Stimulated activated effector memory CD8-positive, alpha-beta T cell treated with anti-CD3 and anti-CD28 coated beads, Interleukin-12 subunit alpha, Interleukin-12 subunit beta, amount 100 ng/mL, for 72 hours (primary cell): ENCODE data around the gene RYR3.

ENCODE experiments used
- ATAC-seq: fragments of 150-1000 bp; cut with Tn5 transposase; 2 replicates; pipeline ENCODE4 v1.10.0; 2021
- DNase-seq, 2 donors: peaks; one replicate each; pipeline ENCODE4 v3.0.0; 2021 to 2022; ENCODE audit warnings: low spot score in 2 of 2
- H3K27ac Mint-ChIP-seq: one replicate; pipeline ENCODE4 v1.8.0; 2022; ENCODE audit warnings: mild to moderate bottlenecking, mixed read lengths
- H3K36me3 Mint-ChIP-seq: one replicate; pipeline ENCODE4 v1.8.0; 2022; ENCODE audit warnings: mild to moderate bottlenecking, mixed read lengths
- H3K4me1 Mint-ChIP-seq: one replicate; pipeline ENCODE4 v1.8.0; 2022; ENCODE audit warnings: mixed read lengths
- H3K4me3 Mint-ChIP-seq: one replicate; pipeline ENCODE4 v1.8.0; 2022; ENCODE audit warnings: mild to moderate bottlenecking, mixed read lengths
- H3K9me3 Mint-ChIP-seq: one replicate; pipeline ENCODE4 v1.8.0; 2022; ENCODE audit warnings: mixed read lengths

Gene RYR3

GRCh38 chr15:33662014-33662413 lies 351.2 kb downstream of the RYR3 start:
- no peak for ATAC-seq
- H3K27ac Mint-ChIP-seq = no peak overlapping the region
- no peaks in the 10 kb centered on the region for H3K36me3 Mint-ChIP-seq

GRCh38 chr15:33664947-33665346 lies 354.2 kb downstream of the RYR3 start:
- H3K27ac Mint-ChIP-seq = no peak overlapping the region
- ATAC-seq (no peak), DNase-seq (no peak)
- no peaks in the 10 kb centered on the region for H3K9me3 Mint-ChIP-seq
- H3K4me3 Mint-ChIP-seq = no peak overlapping the region
- no peaks in the 10 kb centered on the region for H3K4me1 Mint-ChIP-seq
- H3K36me3 Mint-ChIP-seq = no peaks in the 10 kb centered on the region

More at GRCh38 chr15:33662014-33662413, 351.2 kb downstream of the RYR3 start:
- Mint-ChIP-seq H3K9me3 (no peaks in the 10 kb centered on the region), H3K4me3 (no peak overlapping the region), H3K4me1 (no peaks in the 10 kb centered on the region)
- DNase-seq = no peak

- H3K36me3 Mint-ChIP-seq = no peaks in the 10 kb centered on the region
These were observed 359.8 kb downstream of the RYR3 start for GRCh38 chr15:33670567-33670966.

GRCh38 chr15:33671456-33671855 lies 360.7 kb downstream of the RYR3 start:
- H3K36me3 Mint-ChIP-seq = no peaks in the 10 kb centered on the region
- DNase-seq (no peak), ATAC-seq (no peak)
- H3K4me1 Mint-ChIP-seq = no peaks in the 10 kb centered on the region
- H3K27ac Mint-ChIP-seq = no peak overlapping the region
- no peaks in the 10 kb centered on the region for H3K9me3 Mint-ChIP-seq
- no peak overlapping the region for H3K4me3 Mint-ChIP-seq

More at GRCh38 chr15:33670567-33670966, 359.8 kb downstream of the RYR3 start:
- Mint-ChIP-seq H3K27ac (no peak overlapping the region), H3K4me3 (no peak overlapping the region), H3K9me3 (no peaks in the 10 kb centered on the region), H3K4me1 (no peaks in the 10 kb centered on the region)
- ATAC-seq (no peak), DNase-seq (no peak)

- ATAC-seq = no peak
- no peaks in the 10 kb centered on the region for H3K4me1 Mint-ChIP-seq
- no peak overlapping the region for H3K4me3 Mint-ChIP-seq
- no peaks in the 10 kb centered on the region for H3K9me3 Mint-ChIP-seq
- H3K27ac Mint-ChIP-seq = no peak overlapping the region
- no peak for DNase-seq
- H3K36me3 Mint-ChIP-seq = no peaks in the 10 kb centered on the region
These were observed 364.5 kb downstream of the RYR3 start for GRCh38 chr15:33675246-33675645.

GRCh38 chr15:33677238-33677830 lies 366.6 kb downstream of the RYR3 start:
- ATAC-seq (no peak), DNase-seq (no peak)
- Mint-ChIP-seq H3K4me1 (no peaks in the 10 kb centered on the region), H3K9me3 (no peaks in the 10 kb centered on the region), H3K4me3 (no peak overlapping the region), H3K27ac (no peak overlapping the region), H3K36me3 (no peaks in the 10 kb centered on the region)

GRCh38 chr15:33678176-33678575 lies 367.4 kb downstream of the RYR3 start:
- H3K4me1 Mint-ChIP-seq = no peaks in the 10 kb centered on the region
- H3K27ac Mint-ChIP-seq = no peak overlapping the region
- ATAC-seq (no peak), DNase-seq (no peak)
- H3K9me3 Mint-ChIP-seq = no peaks in the 10 kb centered on the region
- H3K36me3 Mint-ChIP-seq = no peaks in the 10 kb centered on the region
- H3K4me3 Mint-ChIP-seq = no peak overlapping the region

- no peak overlapping the region for H3K27ac Mint-ChIP-seq
- DNase-seq (no peak), ATAC-seq (no peak)
- H3K4me1 Mint-ChIP-seq = no peaks in the 10 kb centered on the region
- H3K36me3 Mint-ChIP-seq = no peaks in the 10 kb centered on the region
- no peak overlapping the region for H3K4me3 Mint-ChIP-seq
- no peaks in the 10 kb centered on the region for H3K9me3 Mint-ChIP-seq
These were observed 367.8 kb downstream of the RYR3 start for GRCh38 chr15:33678602-33679001.

- Mint-ChIP-seq H3K4me3 (no peak overlapping the region), H3K36me3 (no peaks in the 10 kb centered on the region), H3K9me3 (no peaks in the 10 kb centered on the region), H3K27ac (no peak overlapping the region), H3K4me1 (no peaks in the 10 kb centered on the region)
- DNase-seq (no peak), ATAC-seq (no peak)
These were observed 368.3 kb downstream of the RYR3 start for GRCh38 chr15:33679061-33679460.

- Mint-ChIP-seq H3K27ac (no peak overlapping the region), H3K4me3 (no peak overlapping the region), H3K4me1 (no peaks in the 10 kb centered on the region), H3K36me3 (no peaks in the 10 kb centered on the region), H3K9me3 (no peaks in the 10 kb centered on the region)
- no peak for ATAC-seq
- DNase-seq = no peak
These were observed 369.6 kb downstream of the RYR3 start for GRCh38 chr15:33680336-33680735.

- Mint-ChIP-seq H3K27ac (no peak overlapping the region), H3K9me3 (no peaks in the 10 kb centered on the region), H3K36me3 (no peaks in the 10 kb centered on the region), H3K4me1 (no peaks in the 10 kb centered on the region), H3K4me3 (no peak overlapping the region)
- ATAC-seq (no peak), DNase-seq (no peak)
These were observed 382.5 kb downstream of the RYR3 start for GRCh38 chr15:33693166-33693800.

GRCh38 chr15:33698126-33698525 lies 387.4 kb downstream of the RYR3 start:
- no peak overlapping the region for H3K27ac Mint-ChIP-seq
- peaks cover 7% of the 10 kb centered on the region for H3K4me1 Mint-ChIP-seq
- ATAC-seq (no peak), DNase-seq (no peak)
- no peaks in the 10 kb centered on the region for H3K9me3 Mint-ChIP-seq
- H3K4me3 Mint-ChIP-seq = no peak overlapping the region
- H3K36me3 Mint-ChIP-seq = no peaks in the 10 kb centered on the region

- no peak for DNase-seq
- Mint-ChIP-seq H3K4me1 (peaks cover 7% of the 10 kb centered on the region), H3K36me3 (no peaks in the 10 kb centered on the region), H3K4me3 (no peak overlapping the region), H3K27ac (no peak overlapping the region), H3K9me3 (no peaks in the 10 kb centered on the region)
- ATAC-seq = no peak
These were observed 388.4 kb downstream of the RYR3 start for GRCh38 chr15:33699145-33699544.

- Mint-ChIP-seq H3K27ac (no peak overlapping the region), H3K4me3 (no peak overlapping the region), H3K9me3 (no peaks in the 10 kb centered on the region), H3K4me1 (peaks cover 7% of the 10 kb centered on the region), H3K36me3 (no peaks in the 10 kb centered on the region)
- DNase-seq = no peak
- ATAC-seq = no peak
These were observed 389.1 kb downstream of the RYR3 start for GRCh38 chr15:33699691-33700447.

GRCh38 chr15:33700695-33701303 lies 390.0 kb downstream of the RYR3 start:
- Mint-ChIP-seq H3K4me1 (peaks cover 7% of the 10 kb centered on the region), H3K36me3 (no peaks in the 10 kb centered on the region), H3K27ac (no peak overlapping the region), H3K4me3 (no peak overlapping the region), H3K9me3 (no peaks in the 10 kb centered on the region)
- peak; percentile 65 for ATAC-seq
- peak; percentile 32 to 76 for DNase-seq

GRCh38 chr15:33701304-33701696 lies 390.5 kb downstream of the RYR3 start:
- no peaks in the 10 kb centered on the region for H3K9me3 Mint-ChIP-seq
- H3K4me3 Mint-ChIP-seq = no peak overlapping the region
- H3K27ac Mint-ChIP-seq = no peak overlapping the region
- ATAC-seq = no peak
- peaks cover 7% of the 10 kb centered on the region for H3K4me1 Mint-ChIP-seq
- no peak for DNase-seq
- H3K36me3 Mint-ChIP-seq = no peaks in the 10 kb centered on the region
